Transverse colon (tissue), 4 donors: ENCODE measurements around the gene GLMN. TPM values are rescaled to one million over a fixed set of nuclear protein-coding genes. Genes with fewer than 3 reads are reported as not detected.

Experiments
- DNase-seq: peaks from one replicate; pipeline ENCODE4 v3.0.0-alpha.2; 2019
- H3K27ac ChIP-seq, 4 donors: fragments of 200-600 bp; sonication (generic); 2 replicates each; pipeline ENCODE4 v1.5.1; 2016 to 2018; ENCODE audit warnings: inconsistent platforms in 4 of 4
- H3K27me3 ChIP-seq: fragments of 200-600 bp; sonication (generic); 2 replicates; pipeline ENCODE4 v1.5.1; 2017; ENCODE audit warnings: inconsistent platforms
- H3K36me3 ChIP-seq, 4 donors: fragments of 200-600 bp; sonication (generic); 2 replicates each; pipeline ENCODE4 v1.5.1; 2017 to 2019; ENCODE audit warnings: inconsistent platforms in 4 of 4
- H3K4me1 ChIP-seq, 4 donors: fragments of 200-600 bp; sonication (generic); 2 replicates each; pipeline ENCODE4 v1.5.1; 2017 to 2020; ENCODE audit warnings: inconsistent platforms in 4 of 4
- H3K4me3 ChIP-seq, 4 donors: fragments of 200-600 bp; sonication (generic); 1 replicate in 1 of 4; 2 replicates in 3 of 4; pipeline versions ENCODE4 v1.5.1 to v1.6.1; 2017 to 2019; ENCODE audit warnings: inconsistent platforms in 4 of 4
- H3K9me3 ChIP-seq, 2 donors: fragments of 200-600 bp; sonication (generic); 2 replicates each; pipeline ENCODE4 v1.5.1; 2017 to 2019; ENCODE audit warnings: inconsistent platforms in 2 of 2
- CTCF ChIP-seq, 5 experiments: fragments of 200-600 bp in 3 of 5; fragments of 450-650 bp in 2 of 5; sonication (generic) in 3 of 5; IDR thresholded peaks; 1 replicate in 2 of 5; 2 replicates in 3 of 5; pipeline ENCODE4 v1.5.1; 2016 to 2017; ENCODE audit warnings: antibody characterized with exemption in 5 of 5, inconsistent platforms in 3 of 5, mild to moderate bottlenecking in 2 of 5, moderate library complexity in 1 of 5
- EP300 ChIP-seq: sonication (generic); formaldehyde crosslinking; IDR thresholded peaks from one replicate; pipeline ENCODE4 v1.6.1; 2017; ENCODE audit warnings: antibody characterized with exemption, low read depth
- POLR2A ChIP-seq: fragments of 450-650 bp; IDR thresholded peaks from one replicate; pipeline ENCODE4 v1.6.1; 2016; ENCODE audit warnings: antibody characterized with exemption, mild to moderate bottlenecking, moderate library complexity
- POLR2AphosphoS5 ChIP-seq, 3 donors: sonication (generic); formaldehyde crosslinking; IDR thresholded peaks; one replicate each; pipeline ENCODE4 v1.6.1; 2016; ENCODE audit warnings: antibody characterized with exemption in 3 of 3
- WGBS, 2 donors: methylation state at CpG; one replicate each; pipeline ENCODE4 v1.1.5; 2018; ENCODE audit warnings: low coverage in 1 of 2; 5-methylcytosine and 5-hydroxymethylcytosine counted together
- in situ Hi-C, 4 donors: fragments of 200-750 bp; cut with MboI; loops; one replicate each; pipeline versions ENCODE4 v1.15.0 to v1.15.1; 2017; ENCODE audit warnings: low sequenced_read_pairs in 3 of 4, low pct_ligation_motif_present in 1 of 4, low pct_unique_long_range_greater_than_20kb in 1 of 4
- intact Hi-C: fragments of 100-400 bp; cut with DNase I; formaldehyde crosslinking; loops from one replicate; pipeline ENCODE4 v1.15.1; 2023; ENCODE audit warnings: low total_unique reads
- total RNA-seq, 4 donors: library from RNA; depleted of rRNA; stranded (reverse); fragments of >200 nt; gene quantifications; one replicate each; pipeline ENCODE4 v1.1.0, GENCODE V29; 2016

GLMN gene
- total RNA-seq = 1 to 10 TPM; 2.4 to 8.7 (median 4.1) TPM

GRCh38 chr1:92298573-92299476 is at the start of gene GLMN, which contains the start of gene RPAP2:
GLMN (minus strand) TSS chr1:92298987; CDS start chr1:92297999, 988 bp downstream.
RPAP2 (plus strand) TSS chr1:92299059; CDS start chr1:92299074, 15 bp downstream.
- TF ChIP-seq POLR2A (peak; percentile 79), CTCF (IDR thresholded peaks at IDR 0.05) (no peak), POLR2AphosphoS5 (IDR thresholded peaks at IDR 0.05) (peak; percentile 79 to 82 (median 81))
- Histone ChIP-seq H3K36me3 (peaks cover 0 to 3% (median 0%) of the 10 kb centered on the region in 4 donors), H3K4me1 (peaks cover 3 to 22% (median 18%) of the 10 kb centered on the region in 4 donors), H3K27ac (peak within 1 kb of the TSS; percentile 93 to 95 (median 94)), H3K9me3 (no peaks in the 10 kb centered on the region), H3K4me3 (peak within 1 kb of the TSS; percentile 48 to 95 (median 86)), H3K27me3 (no peaks in the 10 kb centered on the region)
- intact Hi-C loops (no loop called here), in situ Hi-C loops (loop anchor here in 2 of 4 donors (25.0 kb wide), 3 partner anchors 287 to 787 kb away; partner anchors contain the start of gene CDC7 (in 1 of the 2))
- 0% methylated on average over 76 of the region's 76 CpGs; no CpG with 5 or more reads in 1 of the 2 donors for WGBS, 2 donors
- peak; percentile 84 for DNase-seq

GRCh38 chr1:92346866-92347640 is 48.3 kb upstream of the GLMN start:
- H3K27me3 ChIP-seq = no peaks in the 10 kb centered on the region
- no peaks in the 10 kb centered on the region for H3K4me1 ChIP-seq
- TF ChIP-seq CTCF (IDR thresholded peaks at IDR 0.05) (no peak), POLR2A (no peak), EP300 (no peak), POLR2AphosphoS5 (IDR thresholded peaks at IDR 0.05) (no peak)
- no peaks in the 10 kb centered on the region for H3K9me3 ChIP-seq
- no peak for DNase-seq
- WGBS, 2 donors = 60 to 77% methylated on average over 1 of the region's 1 CpG
- H3K27ac ChIP-seq = no peak overlapping the region
- H3K4me3 ChIP-seq = no peak overlapping the region
- in situ Hi-C loops = no loop called here
- H3K36me3 ChIP-seq = peaks cover 0 to 40% (median 1%) of the 10 kb centered on the region in 4 donors
- intact Hi-C loops = no loop called here

GRCh38 chr1:92343061-92343460 is 44.3 kb upstream of the GLMN start:
- intact Hi-C loops = no loop called here
- Histone ChIP-seq H3K36me3 (peaks cover 0 to 27% (median 0%) of the 10 kb centered on the region in 4 donors), H3K27me3 (no peaks in the 10 kb centered on the region), H3K4me1 (no peaks in the 10 kb centered on the region), H3K27ac (no peak overlapping the region), H3K4me3 (no peak overlapping the region), H3K9me3 (no peaks in the 10 kb centered on the region)
- DNase-seq = no peak
- in situ Hi-C loops = no loop called here
- 90 to 96% methylated on average over 3 of the region's 3 CpGs for WGBS, 2 donors
- TF ChIP-seq CTCF (IDR thresholded peaks at IDR 0.05) = no peak
- no peak for TF ChIP-seq POLR2AphosphoS5 (IDR thresholded peaks at IDR 0.05)
- no peak for TF ChIP-seq EP300
- TF ChIP-seq POLR2A = no peak

GRCh38 chr1:92342401-92342800 is 43.6 kb upstream of the GLMN start:
- DNase-seq = no peak
- H3K4me3 ChIP-seq = no peak overlapping the region
- H3K4me1 ChIP-seq = no peaks in the 10 kb centered on the region
- peaks cover 0 to 24% (median 0%) of the 10 kb centered on the region in 4 donors for H3K36me3 ChIP-seq
- TF ChIP-seq POLR2AphosphoS5 (IDR thresholded peaks at IDR 0.05) = no peak
- no peak for TF ChIP-seq POLR2A
- no peak for TF ChIP-seq EP300
- TF ChIP-seq CTCF (IDR thresholded peaks at IDR 0.05) = no peak
- WGBS, 2 donors = 100% methylated on average over 1 of the region's 1 CpG
- H3K27me3 ChIP-seq = no peaks in the 10 kb centered on the region
- H3K27ac ChIP-seq = no peak overlapping the region
- H3K9me3 ChIP-seq = no peaks in the 10 kb centered on the region
- in situ Hi-C loops (no loop called here), intact Hi-C loops (no loop called here)
